ENCODE measurements around the gene SIRT6. TPM values are rescaled to one million over a fixed set of nuclear protein-coding genes. Genes with fewer than 3 reads are reported as not detected.

SIRT6 gene
- total RNA-seq = 8.7 and 13.6 TPM in 2 replicates

GRCh38 chr19:4182084-4182810 is at the start of gene SIRT6, which contains the start of gene ANKRD24:
Gene SIRT6, minus strand, starts transcription at chr19:4182563. Its CDS starts 24 bp downstream, at chr19:4182539.
Gene ANKRD24, plus strand, starts transcription at chr19:4182689. Its CDS starts 3,737 bp downstream, at chr19:4186426.

DNA sequence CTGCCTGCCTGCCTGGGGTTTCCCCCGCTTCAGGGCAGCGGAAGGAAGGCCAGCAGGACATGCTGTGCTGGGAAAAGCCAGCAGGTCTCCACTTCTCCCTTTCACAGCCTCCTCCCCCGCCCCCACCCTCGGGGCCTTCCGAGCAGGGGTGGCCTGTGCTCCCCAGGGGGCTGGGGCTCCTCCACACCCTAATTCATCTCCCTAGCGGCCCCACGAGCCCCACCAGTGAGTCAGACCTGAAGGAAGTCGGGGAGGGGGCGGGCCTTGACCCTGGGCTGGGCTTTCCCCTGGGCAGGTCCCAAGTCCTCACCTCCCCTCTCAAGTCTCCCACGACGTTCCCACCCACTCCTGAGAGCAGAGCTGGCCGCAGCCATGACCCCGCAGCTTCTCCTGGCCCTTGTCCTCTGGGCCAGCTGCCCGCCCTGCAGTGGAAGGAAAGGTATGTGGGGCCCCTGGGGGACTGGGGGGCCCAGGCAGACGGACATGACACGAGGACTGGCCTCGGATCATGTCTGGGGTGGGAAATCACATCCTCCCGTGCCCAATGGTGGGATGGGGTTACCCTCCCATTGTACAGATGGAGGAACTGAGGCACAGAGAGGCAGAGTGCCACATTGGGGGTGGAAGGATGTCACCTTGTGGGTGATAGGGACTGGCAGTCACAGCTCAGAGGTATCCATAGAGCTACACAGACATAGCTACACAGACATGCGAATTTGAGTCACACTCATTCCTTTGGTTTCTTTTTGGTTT is 47.0 kb upstream of the SIRT6 start, which contains the start of gene EBI3:
TSS of gene EBI3 (plus strand) at position 345 of the 753 bp plus-strand sequence. CDS start at position 373, 28 bp downstream.

Other genes starting within 250 kb of the SIRT6 start
- gene NMRK2, start 249.5 kb downstream of the SIRT6 start, total RNA-seq = not detected in 2 replicates
- 158 and 304 TPM in 2 replicates for gene DAPK3, start 211.5 kb downstream of the SIRT6 start, total RNA-seq
- 2,070 and 2,682 TPM in 2 replicates for gene EEF2, start 197.1 kb downstream of the SIRT6 start, total RNA-seq
- gene PIAS4, start 174.8 kb downstream of the SIRT6 start, total RNA-seq = 26.7 and 26.9 TPM in 2 replicates
- 8.4 and 18.3 TPM in 2 replicates for gene ZBTB7A, start 115.7 kb downstream of the SIRT6 start, total RNA-seq
- gene MAP2K2, start 58.4 kb downstream of the SIRT6 start, total RNA-seq = 135 and 175 TPM in 2 replicates
- gene CREB3L3, start 28.9 kb downstream of the SIRT6 start, total RNA-seq = not detected in 2 replicates
- gene ANKRD24, start 126 bp upstream of the SIRT6 start, total RNA-seq = 0.32 and 0.88 TPM in 2 replicates
- 0.16 and 2.6 TPM in 2 replicates for gene EBI3, start 47.0 kb upstream of the SIRT6 start, total RNA-seq
- 14.1 and 16.8 TPM in 2 replicates for gene YJU2, start 64.5 kb upstream of the SIRT6 start, total RNA-seq
- not detected in 2 replicates for gene SHD, start 96.7 kb upstream of the SIRT6 start, total RNA-seq
- not detected in 2 replicates for gene TMIGD2, start 119.8 kb upstream of the SIRT6 start, total RNA-seq
- 6.0 and 11.6 TPM in 2 replicates for gene FSD1, start 122.0 kb upstream of the SIRT6 start, total RNA-seq
- gene STAP2, start 156.3 kb upstream of the SIRT6 start, total RNA-seq = 21.2 and 63.9 TPM in 2 replicates
- 7.2 and 8.7 TPM in 2 replicates for gene MPND, start 161.0 kb upstream of the SIRT6 start, total RNA-seq
- gene SH3GL1, start 218.0 kb upstream of the SIRT6 start, total RNA-seq = 26.7 and 62.7 TPM in 2 replicates
- 13.8 and 14.5 TPM in 2 replicates for gene CHAF1A, start 220.1 kb upstream of the SIRT6 start, total RNA-seq

Data from bladder microvascular endothelial cell (primary cell).